HCT116 (cell line): ENCODE measurements around the gene PGR. TPM values are rescaled to one million over a fixed set of nuclear protein-coding genes. Genes with fewer than 3 reads are reported as not detected.

Source experiments
- ATAC-seq: fragments of 200-7000 bp; cut with Tn5 transposase; 2 replicates; pipeline ENCODE4 v1.9.1; 2020; ENCODE audit warnings: mild to moderate bottlenecking, moderate library complexity
- BruUV-seq: library from RNA; stranded (reverse); fragments of 400-500 nt; replicated peaks from 2 replicates; lab custom pipeline; 2021; lab: Mats Ljungman, UMichigan
- CTCF ChIA-PET: fragments of 300-600 bp; sonication (Branson Sonifier 250); formaldehyde crosslinking; loops from one replicate; lab custom pipeline; 2021; ENCODE audit warnings: antibody characterized with exemption; lab: Charles Lee
- POLR2A ChIA-PET: fragments of 300-600, 350-600 bp; sonication (Branson Sonifier 250); formaldehyde crosslinking; loops from one replicate; lab custom pipeline; 2021; ENCODE audit warnings: antibody characterized with exemption; lab: Charles Lee
- RAD21 ChIA-PET, 2 experiments: fragments of 300-600 bp; sonication (Branson Sonifier 250); formaldehyde crosslinking; loops; one replicate each; lab custom pipeline; 2023; ENCODE audit warnings: low total read pairs in 2 of 2; ENCODE audit not compliant: uncharacterized antibody in 2 of 2, unreplicated experiment in 2 of 2, low non-redundant PET in 1 of 2; lab: Charles Lee
- DNase-seq: peaks from one replicate; pipeline ENCODE4 v3.0.0-alpha.2; 2010; ENCODE audit warnings: low read depth, low spot score
- H2AFZ ChIP-seq: fragments of 200-600 bp; shearing (Covaris generic), sonication (generic); 2 replicates; pipeline ENCODE4 v1.6.1; 2017; ENCODE audit warnings: low read depth, mixed run types, mixed read lengths, antibody characterized with exemption, low read length; ENCODE audit not compliant: poor library complexity, severe bottlenecking
- H3K27ac ChIP-seq: 2 replicates; pipeline ENCODE4 v1.5.1; 2012; ENCODE audit warnings: low read depth, low read length
- H3K27me3 ChIP-seq: fragments of 200-600 bp; sonication (generic); 2 replicates; pipeline ENCODE4 v1.6.1; 2016; ENCODE audit warnings: mixed run types, low read length, mixed read lengths; ENCODE audit not compliant: insufficient read depth
- H3K36me3 ChIP-seq, 2 experiments: fragments of 200-500 bp in 1 of 2; fragments of 200-600 bp in 1 of 2; sonication (Bioruptor generic) in 1 of 2; sonication (generic) in 1 of 2; 2 replicates each; pipeline versions ENCODE4 v1.5.1 to v1.6.1; 2014 to 2016; ENCODE audit warnings: low read length in 2 of 2, inconsistent platforms in 1 of 2, mixed read lengths in 1 of 2, mixed run types in 1 of 2; ENCODE audit not compliant: insufficient read depth in 2 of 2, control insufficient read depth in 1 of 2
- H3K4me1 ChIP-seq, 2 experiments: fragments of 200-600 bp in 1 of 2; sonication (generic) in 1 of 2; 2 replicates each; pipeline versions ENCODE4 v1.5.1 to v1.6.1; 2012 to 2017; ENCODE audit warnings: low read length in 2 of 2, inconsistent platforms in 1 of 2, mild to moderate bottlenecking in 1 of 2, mixed read lengths in 1 of 2, mixed run types in 1 of 2, moderate library complexity in 1 of 2; ENCODE audit not compliant: insufficient read depth in 2 of 2, control insufficient read depth in 1 of 2
- H3K4me2 ChIP-seq: fragments of 200-600 bp; sonication (generic); 2 replicates; pipeline ENCODE4 v1.6.1; 2017; ENCODE audit warnings: mixed run types, low read length, mixed read lengths
- H3K4me3 ChIP-seq, 2 experiments: fragments of 200-600 bp in 1 of 2; sonication (generic) in 1 of 2; replicated peaks in 1 of 2; 2 replicates each; pipeline ENCODE4 v1.5.1; 2011 to 2016; ENCODE audit warnings: low read length in 2 of 2, control low read depth in 1 of 2, low read depth in 1 of 2, mild to moderate bottlenecking in 1 of 2, mixed read lengths in 1 of 2, mixed run types in 1 of 2
- H3K79me2 ChIP-seq: fragments of 200-600 bp; sonication (generic); 2 replicates; pipeline ENCODE4 v1.6.1; 2017; ENCODE audit warnings: mild to moderate bottlenecking, mixed run types, low read length, moderate library complexity, mixed read lengths; ENCODE audit not compliant: insufficient read depth
- H3K9ac ChIP-seq: fragments of 200-600 bp; sonication (generic); 2 replicates; pipeline ENCODE4 v1.6.1; 2016; ENCODE audit warnings: low read length, mixed read lengths
- H3K9me2 ChIP-seq: fragments of 200-600 bp; sonication (generic), shearing (Covaris generic); 2 replicates; pipeline ENCODE4 v1.6.1; 2017; ENCODE audit warnings: mixed run types, mild to moderate bottlenecking, moderate library complexity; ENCODE audit not compliant: insufficient read depth
- H3K9me3 ChIP-seq, 2 experiments: fragments of 200-500 bp in 1 of 2; fragments of 200-600 bp in 1 of 2; sonication (Bioruptor generic) in 1 of 2; sonication (generic) in 1 of 2; 2 replicates each; pipeline ENCODE4 v1.6.1; 2014 to 2017; ENCODE audit warnings: low read length in 2 of 2, mixed read lengths in 2 of 2, inconsistent platforms in 1 of 2, low read depth in 1 of 2, mild to moderate bottlenecking in 1 of 2, mixed run types in 1 of 2, moderate library complexity in 1 of 2; ENCODE audit not compliant: control insufficient read depth in 1 of 2, insufficient read depth in 1 of 2
- H4K20me1 ChIP-seq: fragments of 200-600 bp; sonication (generic), shearing (Covaris generic); 2 replicates; pipeline ENCODE4 v1.6.1; 2017; ENCODE audit warnings: mixed run types, mild to moderate bottlenecking, moderate library complexity; ENCODE audit not compliant: insufficient read depth
- CBX3 ChIP-seq: IDR thresholded peaks from 2 replicates; pipeline ENCODE4 v1.6.1; 2012; ENCODE audit warnings: low read depth
- EZH2phosphoT487 ChIP-seq: fragments of 200-600 bp; IDR thresholded peaks from 2 replicates; pipeline ENCODE4 v1.6.1; 2018; ENCODE audit warnings: antibody characterized with exemption, borderline replicate concordance
- POLR2A ChIP-seq: IDR thresholded peaks from 2 replicates; pipeline ENCODE4 v1.7.0; 2011; ENCODE audit warnings: borderline replicate concordance; ENCODE audit not compliant: insufficient read depth, insufficient read length; ENCODE audit errors: extremely low read depth
- POLR2AphosphoS5 ChIP-seq: IDR thresholded peaks from 2 replicates; pipeline ENCODE4 v1.6.1; 2011; ENCODE audit warnings: mild to moderate bottlenecking, low read depth, low read length, moderate library complexity
- SIN3A ChIP-seq: IDR thresholded peaks from 2 replicates; pipeline ENCODE4 v1.6.1; 2012; ENCODE audit warnings: low read depth
- SP1 ChIP-seq: IDR thresholded peaks from 2 replicates; pipeline ENCODE4 v1.6.1; 2012; ENCODE audit warnings: low read depth
- SRF ChIP-seq: IDR thresholded peaks from 2 replicates; pipeline ENCODE4 v1.6.1; 2012; ENCODE audit warnings: low read depth
- ZNF274 ChIP-seq: fragments of 200-500 bp; sonication (Bioruptor generic); IDR thresholded peaks from 2 replicates; pipeline ENCODE4 v1.6.1; 2014; ENCODE audit warnings: mild to moderate bottlenecking, low read depth, low read length, inconsistent platforms
- intact Hi-C: fragments of 100-400 bp; cut with micrococcal nuclease; formaldehyde crosslinking; loops from 2 replicates; pipeline ENCODE4 v1.10.0; 2022
- total RNA-seq: library from RNA; stranded (reverse); gene quantifications from one replicate; pipeline ENCODE4 v1.2.1, GENCODE V29; 2021; ENCODE audit not compliant: unreplicated experiment
- TF ChIP-seq, protein P1 (sequence below), 3 experiments: fragments of 200-600 bp in 1 of 3; sonication (generic) in 1 of 3; IDR thresholded peaks in 2 of 3; conservative IDR thresholded peaks in 1 of 3; 2 replicates each; pipeline ENCODE4 v1.5.1; 2012 to 2017; ENCODE audit warnings: low read depth in 2 of 3, low read length in 2 of 3, antibody characterized with exemption in 1 of 3, borderline replicate concordance in 1 of 3, control low read depth in 1 of 3, mild to moderate bottlenecking in 1 of 3, mixed read lengths in 1 of 3, mixed run types in 1 of 3, moderate library complexity in 1 of 3; ENCODE audit not compliant: insufficient read depth in 1 of 3
- TF ChIP-seq, protein P2 (sequence below): IDR thresholded peaks from 2 replicates; pipeline ENCODE4 v1.6.1; 2012

The PGR gene
- total RNA-seq, 1 experiment from 2014 or later, result not detected

DNA sequence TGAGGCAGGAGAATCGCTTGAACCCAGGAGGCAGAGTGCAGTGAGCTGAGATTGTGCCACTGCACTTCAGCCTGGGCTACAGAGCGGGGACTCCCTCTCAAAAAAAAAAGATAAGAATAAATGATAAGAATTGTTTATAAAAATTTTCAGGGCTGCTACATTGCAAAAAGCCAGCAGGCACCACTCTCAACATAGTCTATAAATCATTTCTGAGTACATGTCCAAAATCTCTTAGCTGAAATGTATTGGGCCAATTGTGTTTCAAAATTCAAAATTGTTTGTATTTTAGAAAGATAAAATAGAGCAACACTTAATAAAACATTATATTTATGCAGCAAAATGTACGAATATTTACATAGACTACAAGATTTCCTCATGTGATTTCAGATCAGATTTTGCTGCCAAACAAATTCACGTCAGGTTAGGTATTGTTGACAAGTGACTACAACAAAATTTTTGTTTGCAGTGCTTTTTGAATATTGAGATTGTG, 13.9 kb downstream of the PGR start:
- ATAC-seq, result no peak
- Histone ChIP-seq H3K79me2 (no peaks in the 10 kb centered on the region), H3K27me3 (no peaks in the 10 kb centered on the region), H3K36me3 (no peaks in the 10 kb centered on the region), H3K4me1 (no peaks in the 10 kb centered on the region), H3K9ac (no peak overlapping the region), H3K9me3 (no peaks in the 10 kb centered on the region), H3K9me2 (no peaks in the 10 kb centered on the region), H4K20me1 (no peaks in the 10 kb centered on the region; the same call in 1 of the 2 replicates), H3K4me2 (no peak overlapping the region), H3K27ac (no peak overlapping the region), H3K4me3 (no peak overlapping the region)
- ChIA-PET RAD21 (no interaction called here), CTCF (no interaction called here)
- intact Hi-C loops, result no loop called here
- no peak for DNase-seq
- no TSS peak for BruUV-seq
- TF ChIP-seq, protein P1, sequence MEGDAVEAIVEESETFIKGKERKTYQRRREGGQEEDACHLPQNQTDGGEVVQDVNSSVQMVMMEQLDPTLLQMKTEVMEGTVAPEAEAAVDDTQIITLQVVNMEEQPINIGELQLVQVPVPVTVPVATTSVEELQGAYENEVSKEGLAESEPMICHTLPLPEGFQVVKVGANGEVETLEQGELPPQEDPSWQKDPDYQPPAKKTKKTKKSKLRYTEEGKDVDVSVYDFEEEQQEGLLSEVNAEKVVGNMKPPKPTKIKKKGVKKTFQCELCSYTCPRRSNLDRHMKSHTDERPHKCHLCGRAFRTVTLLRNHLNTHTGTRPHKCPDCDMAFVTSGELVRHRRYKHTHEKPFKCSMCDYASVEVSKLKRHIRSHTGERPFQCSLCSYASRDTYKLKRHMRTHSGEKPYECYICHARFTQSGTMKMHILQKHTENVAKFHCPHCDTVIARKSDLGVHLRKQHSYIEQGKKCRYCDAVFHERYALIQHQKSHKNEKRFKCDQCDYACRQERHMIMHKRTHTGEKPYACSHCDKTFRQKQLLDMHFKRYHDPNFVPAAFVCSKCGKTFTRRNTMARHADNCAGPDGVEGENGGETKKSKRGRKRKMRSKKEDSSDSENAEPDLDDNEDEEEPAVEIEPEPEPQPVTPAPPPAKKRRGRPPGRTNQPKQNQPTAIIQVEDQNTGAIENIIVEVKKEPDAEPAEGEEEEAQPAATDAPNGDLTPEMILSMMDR (IDR thresholded peaks at IDR 0.05 in 2 of 3, conservative IDR thresholded peaks at IDR 0.05 in 1 of 3; ENCODE audit: borderline replicate concordance in 1 of 3, insufficient read depth in 1 of 3, low read depth in 2 of 3, low read length in 2 of 3), result no peak
- TF ChIP-seq ZNF274 (no peak), SP1 (no peak), POLR2A (no peak), SIN3A (no peak), SRF (no peak), CBX3 (no peak), POLR2AphosphoS5 (no peak), EZH2phosphoT487 (no peak)
- TF ChIP-seq, protein P2, sequence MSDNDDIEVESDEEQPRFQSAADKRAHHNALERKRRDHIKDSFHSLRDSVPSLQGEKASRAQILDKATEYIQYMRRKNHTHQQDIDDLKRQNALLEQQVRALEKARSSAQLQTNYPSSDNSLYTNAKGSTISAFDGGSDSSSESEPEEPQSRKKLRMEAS, result no peak
- TF ChIP-seq, all 23 proteins: peak for 0
- POLR2A ChIA-PET, result no interaction called here
- no peak overlapping the region for H2AFZ ChIP-seq
